Panc1 (cell line): Measurements from ENCODE around the gene FAF1.

Experiments used
- POLR2AphosphoS5 ChIP-seq: IDR thresholded peaks from 2 replicates; pipeline ENCODE4 v1.6.1; 2012; ENCODE audit warnings: mild to moderate bottlenecking, low read depth, low read length, moderate library complexity
- REST ChIP-seq, 2 experiments: IDR thresholded peaks; 2 replicates each; pipeline ENCODE4 v1.6.1; 2011 to 2012; ENCODE audit warnings: low read depth in 2 of 2, control low read depth in 1 of 2, low read length in 1 of 2, mild to moderate bottlenecking in 1 of 2, moderate library complexity in 1 of 2; ENCODE audit not compliant: insufficient read depth in 1 of 2
- SIN3A ChIP-seq: IDR thresholded peaks from 2 replicates; pipeline ENCODE4 v1.6.1; 2012; ENCODE audit warnings: low read depth, mild to moderate bottlenecking, low read length, moderate library complexity, borderline replicate concordance; ENCODE audit not compliant: insufficient read depth
- TCF7L2 ChIP-seq: IDR thresholded peaks from 2 replicates; pipeline ENCODE4 v1.6.1; 2011; ENCODE audit warnings: mild to moderate bottlenecking, low read depth, low read length, inconsistent platforms
- TF ChIP-seq, protein P1 (sequence below): fragments of 450-650 bp; IDR thresholded peaks from 2 replicates; pipeline ENCODE4 v1.5.1; 2017; ENCODE audit warnings: mild to moderate bottlenecking

DNA sequence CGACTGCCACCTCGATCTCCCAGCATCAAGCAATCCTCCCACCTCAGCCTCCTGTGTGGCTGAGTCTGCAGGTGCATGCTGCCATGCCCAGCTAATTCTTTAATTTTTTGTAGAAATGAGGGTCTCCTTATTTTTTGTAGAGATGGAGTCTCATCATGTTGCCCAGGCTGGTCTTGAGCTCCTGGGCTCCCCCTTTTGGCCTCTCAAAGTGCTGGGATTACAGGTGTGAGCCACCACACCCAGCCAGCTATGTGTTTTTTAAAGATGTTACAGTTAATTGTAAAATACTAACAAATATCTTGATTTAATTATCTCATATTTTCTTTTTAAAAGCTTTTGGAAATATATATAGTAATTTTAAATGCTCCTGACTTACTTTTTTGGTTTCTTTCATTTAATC, 355.5 kb downstream of the FAF1 start:
- TF ChIP-seq, protein P1, sequence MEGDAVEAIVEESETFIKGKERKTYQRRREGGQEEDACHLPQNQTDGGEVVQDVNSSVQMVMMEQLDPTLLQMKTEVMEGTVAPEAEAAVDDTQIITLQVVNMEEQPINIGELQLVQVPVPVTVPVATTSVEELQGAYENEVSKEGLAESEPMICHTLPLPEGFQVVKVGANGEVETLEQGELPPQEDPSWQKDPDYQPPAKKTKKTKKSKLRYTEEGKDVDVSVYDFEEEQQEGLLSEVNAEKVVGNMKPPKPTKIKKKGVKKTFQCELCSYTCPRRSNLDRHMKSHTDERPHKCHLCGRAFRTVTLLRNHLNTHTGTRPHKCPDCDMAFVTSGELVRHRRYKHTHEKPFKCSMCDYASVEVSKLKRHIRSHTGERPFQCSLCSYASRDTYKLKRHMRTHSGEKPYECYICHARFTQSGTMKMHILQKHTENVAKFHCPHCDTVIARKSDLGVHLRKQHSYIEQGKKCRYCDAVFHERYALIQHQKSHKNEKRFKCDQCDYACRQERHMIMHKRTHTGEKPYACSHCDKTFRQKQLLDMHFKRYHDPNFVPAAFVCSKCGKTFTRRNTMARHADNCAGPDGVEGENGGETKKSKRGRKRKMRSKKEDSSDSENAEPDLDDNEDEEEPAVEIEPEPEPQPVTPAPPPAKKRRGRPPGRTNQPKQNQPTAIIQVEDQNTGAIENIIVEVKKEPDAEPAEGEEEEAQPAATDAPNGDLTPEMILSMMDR = peak; percentile 44
- no peak for TF ChIP-seq REST (IDR thresholded peaks at IDR 0.05; ENCODE audit: insufficient read depth in 1 of 2, low read depth in 2 of 2, low read length in 1 of 2)
- TF ChIP-seq POLR2AphosphoS5 = no peak
- no peak for TF ChIP-seq TCF7L2
- no peak for TF ChIP-seq SIN3A
